ENCODE results near the gene GORAB. TPM values are rescaled to one million over a fixed set of nuclear protein-coding genes. Genes with fewer than 3 reads are reported as not detected.

GORAB gene
- total and polyA plus RNA-seq, 2 of the 8 experiments (the other 6 are each of a cell fraction or from before 2014, with no cell fraction given) = 4.0 to 9.6 TPM

DNA sequence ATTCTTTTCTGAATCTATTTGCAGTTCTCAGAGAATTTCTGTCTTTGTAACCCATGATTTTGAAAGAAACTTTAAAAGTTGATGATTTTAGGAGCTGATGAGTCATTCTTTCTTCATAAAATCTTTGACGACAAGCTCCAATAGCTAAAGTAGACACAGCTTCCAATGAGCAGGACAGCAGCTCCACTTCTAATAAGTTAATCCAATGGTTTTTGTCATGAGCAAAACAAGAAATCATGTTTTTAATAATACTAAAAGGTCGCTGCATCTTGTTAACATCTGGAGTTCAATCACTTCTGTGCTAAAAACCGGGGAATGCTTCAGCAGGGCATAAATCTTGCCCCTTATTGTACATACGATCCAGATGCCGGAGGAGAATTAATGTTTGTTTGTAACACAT lies 48.9 kb upstream of the GORAB start:
- Histone ChIP-seq H3K23ac (ENCODE audit: insufficient read length) (no peak overlapping the region), H2BK20ac (ENCODE audit: low read length) (no peak overlapping the region), H2AFZ (ENCODE audit: low read length) (peak overlapping the region; percentile 23; the same call in 1 of the 2 replicates), H2BK12ac (ENCODE audit: low read depth, low read length) (no peak overlapping the region), H4K20me1 (replicated peaks in 1 of 2; ENCODE audit: control insufficient read depth in 1 of 2, insufficient read depth in 2 of 2, low read length in 2 of 2) (no peaks in the 10 kb centered on the region), H3K4me1 (replicated peaks in 1 of 4; ENCODE audit: control insufficient read depth in 3 of 4, insufficient read depth in 4 of 4, low read length in 3 of 4) (peaks cover 0 to 5% (median 2%) of the 10 kb centered on the region in 4 experiments; a peak in 4 of 7 replicates), H3K14ac (ENCODE audit: insufficient read length) (no peak overlapping the region), H3K27ac (ENCODE audit: low read depth, low read length) (no peak overlapping the region), H2BK15ac (ENCODE audit: low read length) (no peak overlapping the region), H3K27me3 (replicated peaks in 1 of 4; ENCODE audit: control insufficient read depth in 3 of 4, extremely low read depth in 1 of 4, insufficient read depth in 3 of 4, low read length in 3 of 4) (no peaks in the 10 kb centered on the region), H3K9me3 (ENCODE audit: insufficient read depth in 2 of 2, low read depth in 1 of 2, low read length in 1 of 2) (no peaks in the 10 kb centered on the region; a peak in 1 of 4 replicates), H3K79me1 (ENCODE audit: low read depth, low read length) (no peaks in the 10 kb centered on the region), H4K8ac (ENCODE audit: extremely low read depth, insufficient read depth, low read length) (no peak overlapping the region), H3K23me2 (ENCODE audit: low read depth, low read length) (no peaks in the 10 kb centered on the region), H3K4me2 (ENCODE audit: insufficient read depth in 1 of 2, low read depth in 2 of 2, low read length in 2 of 2) (no peak overlapping the region), H3K18ac (ENCODE audit: extremely low read depth, low read length) (no peak overlapping the region), H3K79me2 (ENCODE audit: control insufficient read depth in 1 of 2, insufficient read depth in 2 of 2, low read length in 2 of 2) (no peaks in the 10 kb centered on the region), H3K4ac (replicated peaks; ENCODE audit: insufficient read length, low read depth, low read length) (no peak overlapping the region), H3K4me3 (ENCODE audit: extremely low read depth in 1 of 4, insufficient read depth in 2 of 4, low read depth in 3 of 4, low read length in 4 of 4) (no peak overlapping the region), H4K5ac (ENCODE audit: insufficient read length, low read depth, low read length) (no peak overlapping the region), H2BK120ac (replicated peaks; ENCODE audit: low read depth, low read length) (no peak overlapping the region), H3K56ac (replicated peaks; ENCODE audit: insufficient read length, low read depth, low read length) (no peak overlapping the region), H2AK5ac (ENCODE audit: low read depth, low read length) (no peak overlapping the region), H3K36me3 (ENCODE audit: control insufficient read depth in 2 of 4, insufficient read depth in 4 of 4, low read length in 3 of 4) (no peaks in the 10 kb centered on the region; a peak in 2 of 8 replicates), H4K91ac (replicated peaks; ENCODE audit: insufficient read length, low read length) (no peak overlapping the region), H3K9ac (replicated peaks in 1 of 4; ENCODE audit: extremely low read depth in 1 of 4, low read depth in 3 of 4, low read length in 3 of 4) (no peak overlapping the region), H2BK5ac (ENCODE audit: low read depth, low read length) (no peak overlapping the region)
- POLR2A ChIA-PET (ENCODE audit: partially characterized antibody) = no interaction called here
- DNase-seq (ENCODE audit: low read depth in 1 of 2, low spot score in 2 of 2) (no peak), FAIRE-seq (no peak)
- WGBS, 2 experiments (ENCODE audit: extremely low coverage in 1 of 2, insufficient coverage in 1 of 2, insufficient read length in 1 of 2, insufficient replicate concordance in 2 of 2, low coverage in 1 of 2, low lambda C conversion rate in 2 of 2, missing lambda C conversion rate in 1 of 2) = 91% methylated on average over 5 of the region's 5 CpGs; no CpG with 5 or more reads in 1 of the 2 experiments
- CTCF ChIA-PET (ENCODE audit: partially characterized antibody) = interaction anchor here (1.6 kb wide), 1 partner anchor 12 kb away, joined by 3 read pairs; no protein-coding TSS in a partner anchor
- TF ChIP-seq ATF2 (IDR thresholded peaks at IDR 0.05; ENCODE audit: low read length) (no peak), EP300 (IDR thresholded peaks at IDR 0.05; ENCODE audit: borderline replicate concordance in 1 of 2, low read depth in 2 of 2, low read length in 2 of 2) (no peak), ASH2L (IDR thresholded peaks at IDR 0.05; ENCODE audit: low read length) (no peak), BACH1 (IDR thresholded peaks at IDR 0.05; ENCODE audit: low read length) (no peak), MAX (IDR thresholded peaks at IDR 0.05) (no peak), CTBP2 (IDR thresholded peaks at IDR 0.05; ENCODE audit: borderline replicate concordance, insufficient read depth, insufficient read length, low read length) (no peak), RAD21 (IDR thresholded peaks at IDR 0.05 in 1 of 2, conservative IDR thresholded peaks at IDR 0.05 in 1 of 2; ENCODE audit: low read depth in 2 of 2, low read length in 2 of 2) (no peak), POLR2AphosphoS5 (IDR thresholded peaks at IDR 0.05; ENCODE audit: low read depth, low read length) (no peak), RXRA (IDR thresholded peaks at IDR 0.05; ENCODE audit: insufficient read depth, low read depth, low read length) (no peak), KDM5A (IDR thresholded peaks at IDR 0.05; ENCODE audit: low read length) (no peak), JUND (IDR thresholded peaks at IDR 0.05; ENCODE audit: low read length) (no peak)

Data from H1 (cell line).